ENCODE measurements around the gene SCAMP3.

- TF ChIP-seq EZH2 (IDR thresholded peaks at IDR 0.05; ENCODE audit: insufficient read depth, poor library complexity, severe bottlenecking) (no peak), EZH2phosphoT487 (IDR thresholded peaks at IDR 0.05; ENCODE audit: insufficient read depth, low read depth) (no peak)
Observed at GRCh38 chr1:155277902-155278688, 15.9 kb upstream of the SCAMP3 start.
